Nephron progenitor cell (in vitro differentiated cells): ENCODE measurements around the gene TSPEAR.

Experiments used
- DNase-seq: peaks from one replicate; pipeline ENCODE4 v3.0.0; 2021
- H3K27ac Mint-ChIP-seq: 2 replicates; pipeline ENCODE4 v1.8.0; 2021; ENCODE audit warnings: mild to moderate bottlenecking, moderate library complexity, mixed read lengths
- H3K27me3 Mint-ChIP-seq: 2 replicates; pipeline ENCODE4 v1.8.0; 2021; ENCODE audit warnings: mild to moderate bottlenecking, low read depth, mixed read lengths; ENCODE audit not compliant: poor library complexity
- H3K36me3 Mint-ChIP-seq: 2 replicates; pipeline ENCODE4 v1.8.0; 2021; ENCODE audit warnings: low read depth, mixed read lengths
- H3K4me1 Mint-ChIP-seq: 2 replicates; pipeline ENCODE4 v1.8.0; 2021; ENCODE audit warnings: mixed read lengths
- H3K4me3 Mint-ChIP-seq: 2 replicates; pipeline ENCODE4 v1.8.0; 2021; ENCODE audit warnings: mild to moderate bottlenecking, moderate library complexity, mixed read lengths
- H3K9me3 Mint-ChIP-seq: 2 replicates; pipeline ENCODE4 v1.8.0; 2021; ENCODE audit warnings: mild to moderate bottlenecking, moderate library complexity, mixed read lengths
- CTCF ChIP-seq: fragments of 200-600 bp; sonication (generic); IDR thresholded peaks from 2 replicates; pipeline ENCODE4 v1.5.0; 2021; ENCODE audit warnings: antibody characterized with exemption

The TSPEAR gene

GRCh38 chr21:44711327-44712202 is at the start of gene TSPEAR:
TSPEAR (minus strand) TSS chr21:44711572; CDS start chr21:44711514, 58 bp downstream.
- Mint-ChIP-seq H3K4me1 (peaks cover 66% of the 10 kb centered on the region), H3K27ac (no peak within 1 kb of the TSS), H3K36me3 (no peaks in the 10 kb centered on the region), H3K4me3 (peak within 1 kb of the TSS; percentile 50), H3K27me3 (peaks cover 98% of the 10 kb centered on the region), H3K9me3 (no peaks in the 10 kb centered on the region)
- DNase-seq = no peak
- TF ChIP-seq CTCF = peak; percentile 13

- Mint-ChIP-seq H3K27me3 (peaks cover 16% of the 10 kb centered on the region), H3K27ac (peak overlapping the region; percentile 57), H3K4me1 (peaks cover 21% of the 10 kb centered on the region), H3K4me3 (no peak overlapping the region), H3K9me3 (peaks cover 7% of the 10 kb centered on the region), H3K36me3 (no peaks in the 10 kb centered on the region)
- no peak for TF ChIP-seq CTCF
- DNase-seq = no peak
Measured at GRCh38 chr21:44760376-44760775, 49.0 kb upstream of the TSPEAR start.

DNA sequence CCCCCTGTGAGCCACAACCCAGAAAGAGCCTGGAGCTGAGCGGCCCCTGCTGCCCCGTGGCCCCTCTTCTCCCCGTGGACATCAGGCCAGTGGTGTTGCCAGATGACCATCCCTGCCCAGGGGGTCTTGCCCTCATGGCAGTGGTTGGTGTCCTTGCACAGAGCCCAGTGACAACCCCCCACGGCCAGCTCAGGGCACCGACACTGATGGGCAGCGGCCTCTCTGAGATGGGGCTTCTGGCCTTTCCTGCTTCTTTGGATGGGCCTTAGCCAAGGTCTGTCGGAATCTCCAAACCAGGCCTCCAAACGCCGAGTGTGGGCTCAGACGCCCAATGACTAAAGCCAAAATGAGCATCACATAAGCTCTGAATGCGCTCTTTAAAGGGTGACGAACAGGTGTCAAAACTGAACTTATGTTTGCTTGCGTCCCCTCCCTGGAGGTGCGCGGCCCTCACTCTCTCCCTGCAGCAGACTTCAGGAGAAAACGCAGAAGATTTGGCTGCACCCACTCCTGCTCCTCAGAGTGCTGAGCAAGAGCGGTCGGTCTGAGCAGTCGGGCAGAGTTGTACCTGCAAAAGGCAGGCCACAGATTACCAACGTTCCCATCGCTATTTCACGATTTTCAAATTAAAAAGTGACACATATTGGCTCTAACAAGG is 48.4 kb upstream of the TSPEAR start:
- peak overlapping the region; percentile 57 for H3K27ac Mint-ChIP-seq
- peaks cover 16% of the 10 kb centered on the region for H3K4me1 Mint-ChIP-seq
- no peak for DNase-seq
- TF ChIP-seq CTCF = no peak
- H3K27me3 Mint-ChIP-seq = peaks cover 16% of the 10 kb centered on the region
- no peak overlapping the region for H3K4me3 Mint-ChIP-seq
- H3K9me3 Mint-ChIP-seq = peaks cover 13% of the 10 kb centered on the region
- H3K36me3 Mint-ChIP-seq = peaks cover 6% of the 10 kb centered on the region

- Mint-ChIP-seq H3K27ac (no peak overlapping the region), H3K4me1 (peaks cover 16% of the 10 kb centered on the region), H3K4me3 (no peak overlapping the region), H3K27me3 (peaks cover 16% of the 10 kb centered on the region), H3K9me3 (peaks cover 17% of the 10 kb centered on the region), H3K36me3 (peaks cover 7% of the 10 kb centered on the region)
- no peak for DNase-seq
- TF ChIP-seq CTCF = no peak
Measured at GRCh38 chr21:44758781-44759627, 47.6 kb upstream of the TSPEAR start.

- Mint-ChIP-seq H3K9me3 (peaks cover 22% of the 10 kb centered on the region), H3K4me3 (no peak overlapping the region), H3K27ac (no peak overlapping the region), H3K36me3 (peaks cover 10% of the 10 kb centered on the region), H3K27me3 (peaks cover 16% of the 10 kb centered on the region), H3K4me1 (peaks cover 16% of the 10 kb centered on the region)
- TF ChIP-seq CTCF = no peak
- no peak for DNase-seq
Measured at GRCh38 chr21:44758141-44758561, 46.8 kb upstream of the TSPEAR start.
